ENCODE measurements around the gene NISCH.

GRCh38 chr3:52515192-52515591 lies 59.8 kb downstream of the NISCH start:
- TF ChIP-seq CTCF (IDR thresholded peaks at IDR 0.05) (no peak), POLR2A (IDR thresholded peaks at IDR 0.05) (no peak)
